Measurements from ENCODE around the gene MPLKIP.
"Not testable (repeated sequence)": the region's sequence is repeated elsewhere in the genome, so short reads cannot be mapped to it uniquely, and the experiment has no call there.

Gene MPLKIP

GRCh38 chr7:40122940-40123254 is 11.5 kb downstream of the MPLKIP start:
- no peak for DNase-seq

DNA sequence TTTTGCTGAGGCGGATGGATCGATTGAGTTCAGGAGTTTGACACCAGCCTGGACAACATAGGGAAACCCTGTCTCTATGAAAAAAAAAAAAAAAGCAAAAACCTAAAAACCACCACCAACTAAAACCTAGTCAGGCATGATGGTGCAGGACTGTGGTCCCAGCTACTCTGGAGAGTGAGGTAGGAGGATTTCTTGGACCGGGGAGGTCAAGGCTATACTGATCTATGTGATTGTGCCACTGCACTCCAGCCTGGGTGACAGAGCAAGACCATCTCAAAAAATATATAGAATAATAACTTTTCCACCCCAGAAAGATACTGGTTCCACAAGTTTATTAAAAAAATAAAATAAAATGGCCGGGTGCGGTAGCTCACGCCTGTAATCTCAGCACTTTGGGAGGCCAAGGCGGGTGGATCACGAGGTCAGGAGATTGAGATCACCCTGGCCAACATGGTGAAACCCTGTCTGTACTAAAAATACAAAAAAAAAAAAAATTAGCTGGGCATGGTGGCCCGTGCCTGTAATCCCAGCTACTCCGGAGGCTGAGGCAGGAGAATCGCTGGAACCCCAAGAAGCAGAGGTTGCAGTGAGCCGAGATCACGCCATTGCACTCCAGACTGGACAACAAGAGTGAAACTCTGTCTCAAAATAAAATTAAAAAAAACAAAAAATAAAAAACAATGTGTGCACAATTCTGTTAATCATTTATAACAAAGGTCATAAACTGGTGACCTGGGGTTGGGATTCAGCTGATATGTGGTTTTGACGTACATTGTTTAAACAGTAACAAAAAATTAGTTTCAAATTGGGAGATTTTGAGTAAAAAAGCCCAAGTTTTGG is 12.1 kb downstream of the MPLKIP start:
- DNase-seq = not testable (repeated sequence)

DNA sequence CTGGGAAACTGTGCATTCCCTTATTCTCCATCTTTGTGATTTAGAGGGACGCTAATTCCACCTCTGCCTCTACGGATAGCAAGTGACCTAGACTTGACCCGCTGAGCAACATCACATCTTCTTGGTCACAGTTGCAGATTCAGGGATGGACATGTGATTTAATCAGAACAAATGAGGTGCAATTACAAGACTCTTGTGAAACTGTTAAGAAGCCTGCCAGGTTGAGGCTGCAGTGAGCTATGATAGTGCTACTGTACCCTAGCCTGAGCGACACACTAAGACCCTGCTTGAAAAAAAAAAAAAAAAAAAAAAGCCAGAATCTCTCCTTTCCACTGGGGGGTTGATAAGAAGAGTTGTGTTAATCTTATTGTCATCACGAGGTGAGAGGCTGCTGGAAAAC is 14.4 kb downstream of the MPLKIP start:
- no peak for DNase-seq

- DNase-seq = not testable (repeated sequence)
Measured at GRCh38 chr7:40118201-40118600, 16.2 kb downstream of the MPLKIP start.

DNA sequence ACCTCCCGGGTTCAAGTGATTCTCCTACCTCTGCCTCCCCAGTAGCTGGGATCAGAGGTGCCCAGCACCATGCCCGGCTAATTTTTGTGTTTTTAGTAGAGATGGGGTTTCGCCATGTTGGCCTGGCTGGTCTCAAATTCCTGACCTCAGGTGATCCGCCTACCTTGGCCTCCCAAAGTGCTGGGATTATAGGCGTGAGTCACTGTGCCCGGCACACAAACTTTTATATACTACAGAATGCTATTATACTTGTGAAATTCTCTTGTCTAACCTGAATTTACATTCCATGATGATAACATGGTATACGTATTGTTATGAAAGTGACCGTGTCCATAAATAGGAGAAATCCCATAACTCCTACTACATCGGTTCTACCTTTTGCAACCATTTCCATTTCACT is 17.2 kb downstream of the MPLKIP start:
- DNase-seq = not testable (repeated sequence)

GRCh38 chr7:40115936-40116335 is 18.5 kb downstream of the MPLKIP start:
- DNase-seq = no peak

GRCh38 chr7:40105879-40106473 is 28.4 kb downstream of the MPLKIP start:
- DNase-seq = no peak

- no peak for DNase-seq
Measured at GRCh38 chr7:40102897-40103296, 31.5 kb downstream of the MPLKIP start.

- no peak for DNase-seq
Measured at GRCh38 chr7:40101201-40101600, 33.2 kb downstream of the MPLKIP start.

GRCh38 chr7:40099837-40100236 is 34.6 kb downstream of the MPLKIP start:
- no peak for DNase-seq

- no peak for DNase-seq
Measured at GRCh38 chr7:40098810-40099209, 35.6 kb downstream of the MPLKIP start.

DNA sequence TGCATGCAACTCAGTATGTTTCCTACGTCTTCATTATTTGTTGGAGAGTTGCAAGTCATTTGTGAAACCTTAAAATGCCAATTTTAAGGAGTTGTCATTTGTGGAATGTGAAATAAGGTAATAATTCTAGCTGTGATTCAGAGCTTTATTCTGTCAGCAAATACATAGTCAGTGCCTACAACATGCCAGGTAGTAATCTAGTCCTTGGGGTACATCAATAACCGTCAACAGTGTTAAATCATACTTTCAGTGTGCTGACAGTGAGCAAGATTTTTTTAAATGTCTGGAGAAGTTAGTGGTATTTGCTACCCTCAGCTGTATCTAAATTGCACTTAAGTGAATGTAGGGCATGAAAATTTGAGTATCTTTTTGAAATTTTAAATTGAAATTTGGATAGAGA is 36.7 kb downstream of the MPLKIP start:
- DNase-seq = no peak

DNA sequence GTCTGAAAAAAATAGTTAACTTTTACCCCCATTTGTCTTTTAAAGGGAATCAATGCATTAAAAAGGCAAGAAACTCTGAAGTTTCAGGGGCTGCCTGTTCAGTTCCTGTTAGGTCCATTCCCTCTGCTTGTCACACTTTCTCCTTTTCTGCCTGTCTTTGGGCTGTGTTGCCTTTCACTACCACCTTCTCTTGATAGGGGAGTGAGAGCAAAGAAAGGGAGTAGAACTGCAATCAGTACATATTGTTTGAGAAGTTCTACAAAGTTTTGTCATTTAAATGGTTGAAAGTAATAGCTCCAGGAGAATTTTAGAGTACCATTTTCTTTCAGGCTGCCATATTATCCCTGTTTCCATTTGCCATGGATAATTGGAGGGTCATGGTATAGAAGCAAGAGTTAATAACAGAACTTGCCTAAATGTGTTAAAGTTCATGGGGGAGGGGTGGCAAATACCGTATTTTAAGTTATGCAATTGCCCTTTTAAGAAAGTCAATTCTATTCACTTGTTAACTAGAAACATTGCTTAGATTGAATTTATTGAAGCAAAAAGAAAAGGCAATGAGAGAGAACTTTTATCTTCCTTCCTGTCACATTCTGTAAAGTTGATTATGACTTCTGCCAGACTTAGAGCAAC is 38.6 kb downstream of the MPLKIP start:
- DNase-seq = no peak

DNA sequence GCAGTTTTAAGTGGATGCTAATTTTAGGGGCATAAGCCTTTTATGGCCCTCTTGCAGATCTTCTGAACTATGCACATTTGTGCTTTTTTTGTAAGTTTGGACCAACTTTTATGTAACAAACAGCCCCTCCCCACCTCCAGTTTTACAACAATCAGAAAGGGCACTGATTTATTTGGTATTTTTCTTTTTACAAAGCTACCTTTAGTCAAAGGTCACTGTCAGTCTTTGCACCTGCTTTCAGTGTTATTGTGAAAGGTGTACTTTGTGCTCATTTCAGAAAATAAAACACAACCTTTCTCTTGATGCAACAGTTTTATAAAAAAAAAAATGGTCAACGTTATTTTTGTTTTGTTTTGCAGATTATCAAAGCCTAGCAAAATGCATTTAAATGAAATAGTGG is 39.2 kb downstream of the MPLKIP start:
- DNase-seq = no peak

DNA sequence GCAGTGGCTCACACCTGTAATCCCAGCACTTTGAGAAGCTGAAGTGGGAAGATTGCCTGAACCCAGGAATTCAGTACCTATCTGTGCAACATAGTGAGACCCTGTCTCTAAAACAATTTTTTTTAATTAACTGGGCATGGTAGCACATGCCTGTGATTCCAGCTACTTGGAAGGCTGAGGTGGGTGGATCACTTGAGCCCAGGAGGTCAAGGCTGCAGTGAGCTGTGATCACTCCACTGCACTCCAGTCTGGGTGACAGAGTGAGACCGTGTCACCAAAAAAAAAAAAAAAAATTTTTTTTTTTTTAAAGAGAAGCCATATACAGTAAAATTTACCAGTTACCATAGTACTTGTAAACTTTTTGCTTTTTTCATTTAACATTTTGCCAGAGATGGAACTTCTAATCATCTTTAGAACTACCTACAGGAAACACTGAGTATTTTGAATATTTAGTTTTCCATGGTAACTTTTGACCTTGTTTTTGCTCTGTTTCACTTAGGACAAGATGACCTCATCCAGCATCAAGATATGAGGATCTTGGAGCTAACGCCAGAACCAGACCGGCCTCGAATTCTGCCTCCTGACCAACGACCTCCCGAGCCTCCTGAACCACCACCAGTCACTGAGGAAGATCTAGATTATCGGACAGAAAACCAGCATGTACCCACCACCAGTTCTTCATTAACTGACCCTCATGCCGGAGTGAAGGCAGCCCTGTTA is 40.6 kb downstream of the MPLKIP start:
- no peak for DNase-seq

GRCh38 chr7:40092182-40092581 is 42.2 kb downstream of the MPLKIP start:
- no peak for DNase-seq

DNA sequence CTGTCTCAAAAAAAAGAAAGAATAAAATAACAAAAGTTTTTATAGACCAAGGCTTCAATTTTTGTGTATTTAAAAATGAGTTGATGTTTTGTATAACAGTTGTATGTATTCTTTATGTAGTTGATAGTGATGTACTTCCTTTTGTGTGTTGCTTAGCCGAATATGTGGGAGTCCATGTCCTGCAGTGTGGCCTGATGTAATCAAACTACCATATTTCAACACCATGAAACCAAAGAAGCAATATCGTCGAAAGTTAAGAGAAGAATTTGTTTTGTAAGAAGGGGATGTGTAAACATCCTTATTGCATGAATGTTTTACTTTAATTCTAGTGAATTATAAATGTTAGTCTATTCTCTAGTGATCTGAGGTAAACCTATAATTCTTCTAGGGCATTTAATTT is 56.6 kb downstream of the MPLKIP start:
- no peak for DNase-seq
